ENCODE measurements around the gene TUBB1. TPM values are rescaled to one million over a fixed set of nuclear protein-coding genes. Genes with fewer than 3 reads are reported as not detected.

The TUBB1 gene
- polyA plus RNA-seq, 3 donors, result 0.10 to 0.34 (median 0.10) TPM

DNA sequence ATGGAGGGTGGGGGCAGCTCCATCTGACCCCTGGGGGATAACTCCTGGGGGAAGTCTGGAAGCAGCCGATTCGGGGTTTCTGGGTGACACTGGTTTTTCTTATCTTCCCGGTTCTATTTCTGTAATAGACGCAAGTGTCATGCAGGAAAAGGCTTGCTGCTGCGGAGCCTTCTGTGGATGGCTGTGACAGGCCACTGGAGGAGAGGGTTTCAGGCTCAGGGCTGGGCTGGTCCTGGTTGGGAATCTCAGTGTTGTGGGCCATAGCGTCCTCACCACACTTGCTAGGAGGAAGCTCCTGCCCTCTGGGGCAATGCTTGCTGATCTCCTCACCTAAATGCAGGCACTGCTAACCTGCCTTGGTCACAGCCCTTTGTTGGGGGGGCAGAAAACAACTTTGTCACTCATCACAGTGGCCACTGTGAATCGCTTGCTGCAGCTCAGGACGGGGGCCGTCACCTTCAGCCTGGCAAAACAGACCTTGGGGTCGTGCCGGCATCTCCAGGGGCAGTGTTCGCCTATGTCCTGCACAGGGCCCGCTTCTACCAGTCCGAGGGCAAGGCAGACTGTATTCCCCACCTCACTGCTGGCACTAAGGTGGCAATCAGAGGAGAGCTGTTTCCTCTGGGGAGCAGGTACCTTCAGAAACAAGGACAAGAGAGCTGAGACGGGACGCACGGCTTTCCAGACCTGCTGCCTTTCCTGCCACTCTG, 4.4 kb upstream of the TUBB1 start:
- 84 to 87% (median 85%) methylated on average over 17 of the region's 17 CpGs for WGBS, 3 donors
- H3K27ac ChIP-seq (ENCODE audit: low read depth, low read length), result no peak overlapping the region

DNA sequence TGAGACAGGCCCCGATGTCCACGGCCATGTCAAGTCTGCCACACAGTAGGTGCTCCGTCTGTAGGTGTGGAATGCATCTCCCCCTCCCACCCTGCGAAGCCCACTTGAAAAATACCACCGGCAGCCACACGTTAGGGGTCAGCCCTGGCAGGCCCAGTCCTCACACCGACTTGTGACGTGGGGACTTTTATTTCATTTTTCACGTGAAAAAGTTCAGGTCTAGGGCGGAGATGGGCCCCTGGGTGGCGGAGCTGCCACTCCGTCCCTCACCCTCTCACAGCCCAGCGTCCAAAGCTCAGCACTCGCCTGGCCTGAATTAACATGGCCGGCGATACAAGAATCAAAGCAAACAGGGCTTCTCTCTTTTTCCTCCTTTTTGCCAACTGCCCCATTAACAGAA, 3.8 kb upstream of the TUBB1 start:
- no peak overlapping the region for H3K27ac ChIP-seq (ENCODE audit: low read depth, low read length)
- WGBS, 3 donors, result 86 to 93% (median 91%) methylated on average over 16 of the region's 16 CpGs

DNA sequence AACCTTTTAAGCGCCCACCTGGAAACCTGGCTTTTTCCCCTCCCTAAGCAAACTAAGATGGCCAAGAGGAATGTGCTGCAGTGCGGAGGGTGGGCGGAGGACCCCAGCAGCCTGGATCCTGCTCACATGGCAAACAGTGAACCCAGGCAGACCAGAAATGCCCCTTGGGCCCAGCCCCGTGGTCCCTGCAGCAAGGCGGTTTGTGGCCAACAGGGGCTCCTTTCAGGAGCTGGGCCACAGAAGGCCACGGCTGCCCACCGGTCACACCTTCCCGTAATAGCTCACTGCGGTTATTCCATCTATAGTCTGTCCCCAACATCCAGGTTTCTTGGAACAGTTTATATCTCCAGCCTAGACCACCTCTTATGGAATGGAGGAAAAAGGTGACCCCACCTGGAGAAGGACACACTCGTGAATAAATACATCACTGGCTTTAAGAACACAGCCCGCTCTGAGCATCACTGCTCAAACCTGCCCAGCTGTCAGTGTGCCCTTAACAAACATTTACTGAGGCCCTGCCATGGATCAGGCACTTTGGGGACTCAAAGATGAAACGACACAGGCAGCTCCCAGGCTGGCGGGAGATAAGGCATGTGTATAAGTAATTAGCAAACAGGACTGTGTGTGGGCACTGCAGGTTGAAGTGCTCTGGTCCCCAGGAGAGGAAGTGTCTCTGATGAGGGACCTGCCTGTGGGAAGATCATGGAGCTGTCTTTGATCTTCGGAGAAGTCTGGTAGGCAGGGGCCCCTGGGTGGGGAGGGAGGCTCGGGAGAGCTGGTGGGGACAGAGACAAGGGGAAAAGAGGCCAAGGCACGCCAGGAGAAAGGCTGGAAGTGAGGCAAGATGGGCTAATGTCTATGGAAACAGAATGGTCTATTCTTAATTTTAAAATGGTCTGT, 3.2 kb upstream of the TUBB1 start:
- no peak overlapping the region for H3K27ac ChIP-seq (ENCODE audit: low read depth, low read length)
- WGBS, 3 donors, result 70 to 81% (median 77%) methylated on average over 15 to 16 of the region's 16 CpGs

DNA sequence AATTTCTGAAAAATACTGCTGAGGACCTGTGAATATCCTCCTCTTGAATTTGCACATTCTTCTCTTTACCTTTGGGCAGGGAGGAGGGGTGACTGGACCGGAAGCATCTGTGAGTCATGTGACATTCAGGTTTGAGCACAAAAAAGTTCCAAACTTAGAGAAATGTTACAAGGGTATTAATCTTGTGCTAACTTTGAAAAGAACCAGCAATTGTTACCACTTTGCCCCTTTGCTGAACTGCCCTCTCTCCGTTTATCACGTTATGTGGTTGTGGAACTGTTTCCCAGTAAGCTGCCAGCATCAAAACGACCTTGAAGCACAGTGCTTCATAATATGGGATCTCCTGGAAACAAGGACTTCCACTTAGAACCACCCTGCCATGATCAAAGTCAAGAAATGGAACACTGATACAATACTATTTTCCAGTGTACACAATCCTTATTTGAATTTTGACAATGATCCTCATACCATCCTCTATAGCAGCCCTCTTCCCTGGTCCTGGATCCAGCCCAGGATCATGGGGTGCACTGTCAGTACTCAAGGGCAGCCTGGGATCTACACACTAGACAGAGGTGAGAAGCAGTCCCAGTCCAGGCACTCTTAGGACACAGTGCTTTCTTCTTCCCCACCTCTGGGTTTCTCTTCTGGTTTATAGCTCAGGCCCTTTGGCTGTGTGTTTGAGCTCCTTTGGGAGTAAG, 2.3 kb upstream of the TUBB1 start:
- H3K27ac ChIP-seq (ENCODE audit: low read depth, low read length), result no peak overlapping the region
- WGBS, 3 donors, result 28 to 42% (median 40%) methylated on average over 4 of the region's 4 CpGs

DNA sequence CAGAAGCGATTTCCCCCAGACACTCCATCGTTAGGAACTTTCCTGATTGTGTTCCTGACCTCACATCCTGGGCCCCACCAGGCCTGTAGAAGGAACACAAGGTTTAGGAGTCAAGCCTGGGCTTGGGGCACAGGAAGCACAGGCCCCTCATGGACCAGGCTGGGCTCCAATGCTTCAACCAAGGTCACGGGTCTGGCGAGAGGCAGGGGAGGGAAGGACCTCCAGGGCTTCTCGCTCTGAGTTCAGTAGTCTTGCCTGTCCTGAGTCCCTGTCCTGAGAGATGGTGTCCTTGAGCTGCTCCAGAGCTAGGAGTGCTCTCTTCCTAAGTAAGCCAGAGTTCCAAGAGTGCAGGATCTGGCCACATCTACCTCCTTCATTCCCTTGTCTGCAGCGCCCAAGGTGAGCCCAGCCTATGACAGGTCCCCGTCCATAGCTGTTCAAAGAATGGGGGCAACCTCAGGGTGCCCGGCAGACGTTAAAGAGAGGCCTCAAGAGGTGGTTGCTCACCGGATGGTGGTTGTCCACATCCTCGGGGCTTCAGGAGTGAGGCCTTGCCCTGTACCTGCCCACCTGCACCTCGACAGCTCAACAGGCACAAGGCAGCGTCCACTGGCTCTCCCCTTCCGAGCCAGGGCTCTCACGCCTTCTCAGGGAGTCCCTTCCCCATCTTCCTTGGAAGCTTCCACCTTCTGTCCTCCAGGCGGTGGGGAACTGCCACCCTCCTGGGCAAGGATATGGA, 1.6 kb upstream of the TUBB1 start:
- no peak overlapping the region for H3K27ac ChIP-seq (ENCODE audit: low read depth, low read length)
- 87 to 92% (median 91%) methylated on average over 16 of the region's 16 CpGs for WGBS, 3 donors

DNA sequence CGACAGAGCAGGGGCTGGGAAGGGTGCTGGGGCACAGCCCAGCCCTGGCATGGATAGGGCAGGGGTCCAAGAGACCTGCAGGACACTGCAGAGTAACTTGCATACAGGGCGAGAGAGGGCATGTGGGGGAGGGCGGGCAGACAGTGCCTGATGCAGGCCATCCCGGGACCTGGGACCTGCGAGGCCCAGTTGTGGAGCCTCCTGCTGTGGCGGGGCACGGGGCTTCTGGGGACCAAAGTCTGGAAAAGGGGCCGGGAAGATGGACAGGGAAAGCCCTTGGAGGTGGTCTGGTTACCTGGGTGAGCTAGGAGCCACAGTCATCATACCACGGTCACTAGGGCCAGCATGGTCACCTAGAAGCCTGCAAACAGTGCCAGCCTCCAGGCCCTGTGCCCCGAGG, 412 bp upstream of the TUBB1 start:
- no peak overlapping the region for H3K27ac ChIP-seq (ENCODE audit: low read depth, low read length)
- 93% methylated on average over 10 of the region's 10 CpGs for WGBS, 3 donors

DNA sequence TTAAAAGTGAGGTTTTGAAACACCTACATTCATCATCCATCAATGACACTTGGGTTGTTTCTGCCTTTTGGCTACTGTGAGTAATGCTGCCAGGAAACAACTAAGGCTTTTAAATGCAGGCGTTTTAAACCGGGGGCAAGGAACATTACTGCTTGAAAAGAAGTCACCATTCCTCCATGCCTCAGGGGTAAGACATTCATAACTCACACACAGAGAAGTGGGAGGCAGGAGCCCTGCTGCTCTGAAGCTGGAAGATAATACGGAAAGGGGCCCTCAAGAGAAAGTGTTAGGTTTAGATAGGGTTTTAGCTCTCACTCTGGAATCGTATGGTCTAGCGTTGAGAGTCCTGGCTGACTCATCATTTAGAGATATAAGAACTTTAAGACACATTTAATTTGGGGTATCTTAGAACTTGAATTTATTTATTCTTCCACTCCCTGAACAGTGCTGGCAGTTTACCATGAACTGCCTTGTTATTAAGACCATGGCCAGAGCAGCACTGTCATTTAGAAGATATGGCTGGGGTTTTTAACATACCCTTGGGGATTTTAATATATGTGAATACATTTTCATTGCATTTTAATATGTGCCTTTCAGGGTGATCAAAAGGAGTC, 1.8 kb downstream of the TUBB1 start:
- WGBS, 3 donors, result 60 to 72% (median 64%) methylated on average over 5 of the region's 5 CpGs
- H3K27ac ChIP-seq (ENCODE audit: low read depth, low read length), result no peak overlapping the region

DNA sequence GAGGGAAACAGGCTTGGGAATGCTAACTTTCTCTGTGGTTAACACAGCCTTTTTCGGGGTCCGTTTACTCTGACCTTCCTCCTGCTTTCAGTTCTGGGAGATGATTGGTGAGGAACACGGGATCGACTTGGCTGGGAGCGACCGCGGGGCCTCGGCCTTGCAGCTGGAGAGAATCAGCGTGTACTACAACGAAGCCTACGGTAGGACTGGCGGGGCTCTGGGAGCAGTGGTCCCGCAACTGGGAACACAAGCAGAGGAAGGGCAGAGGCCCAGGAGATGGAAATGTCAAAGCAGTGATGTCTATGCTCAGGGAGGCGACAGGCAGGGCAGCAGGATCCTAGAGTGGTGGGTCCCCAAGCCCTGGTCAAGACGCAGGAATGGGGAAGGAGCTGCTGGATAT, 3.5 kb downstream of the TUBB1 start:
- WGBS, 3 donors, result 91 to 95% (median 92%) methylated on average over 15 of the region's 15 CpGs

DNA sequence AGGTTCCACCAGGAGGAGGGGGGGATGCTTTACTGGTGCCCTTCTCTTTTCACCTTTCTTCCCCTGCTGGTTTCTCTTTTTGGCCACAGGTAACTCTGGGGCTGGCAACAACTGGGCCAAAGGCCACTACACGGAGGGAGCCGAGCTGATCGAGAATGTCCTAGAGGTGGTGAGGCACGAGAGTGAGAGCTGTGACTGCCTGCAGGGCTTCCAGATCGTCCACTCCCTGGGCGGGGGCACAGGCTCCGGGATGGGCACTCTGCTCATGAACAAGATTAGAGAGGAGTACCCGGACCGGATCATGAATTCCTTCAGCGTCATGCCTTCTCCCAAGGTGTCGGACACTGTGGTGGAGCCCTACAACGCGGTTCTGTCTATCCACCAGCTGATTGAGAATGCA, 4.4 kb downstream of the TUBB1 start:
- WGBS, 3 donors, result 94 to 97% (median 96%) methylated on average over 13 of the region's 13 CpGs
- H3K27ac ChIP-seq (ENCODE audit: low read depth, low read length), result no peak overlapping the region

More for the DNA sequence above, 3.5 kb downstream of the TUBB1 start:
- no peak overlapping the region for H3K27ac ChIP-seq (ENCODE audit: low read depth, low read length)

DNA sequence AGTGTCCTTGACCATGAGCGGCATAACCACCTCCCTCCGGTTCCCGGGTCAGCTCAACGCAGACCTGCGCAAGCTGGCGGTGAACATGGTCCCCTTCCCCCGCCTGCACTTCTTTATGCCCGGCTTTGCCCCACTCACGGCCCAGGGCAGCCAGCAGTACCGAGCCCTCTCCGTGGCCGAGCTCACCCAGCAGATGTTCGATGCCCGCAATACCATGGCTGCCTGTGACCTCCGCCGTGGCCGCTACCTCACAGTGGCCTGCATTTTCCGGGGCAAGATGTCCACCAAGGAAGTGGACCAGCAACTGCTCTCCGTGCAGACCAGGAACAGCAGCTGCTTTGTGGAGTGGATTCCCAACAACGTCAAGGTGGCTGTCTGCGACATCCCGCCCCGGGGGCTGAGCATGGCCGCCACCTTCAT, 4.9 kb downstream of the TUBB1 start:
- H3K27ac ChIP-seq (ENCODE audit: low read depth, low read length), result no peak overlapping the region
- WGBS, 3 donors, result 95 to 97% (median 96%) methylated on average over 24 of the region's 24 CpGs

DNA sequence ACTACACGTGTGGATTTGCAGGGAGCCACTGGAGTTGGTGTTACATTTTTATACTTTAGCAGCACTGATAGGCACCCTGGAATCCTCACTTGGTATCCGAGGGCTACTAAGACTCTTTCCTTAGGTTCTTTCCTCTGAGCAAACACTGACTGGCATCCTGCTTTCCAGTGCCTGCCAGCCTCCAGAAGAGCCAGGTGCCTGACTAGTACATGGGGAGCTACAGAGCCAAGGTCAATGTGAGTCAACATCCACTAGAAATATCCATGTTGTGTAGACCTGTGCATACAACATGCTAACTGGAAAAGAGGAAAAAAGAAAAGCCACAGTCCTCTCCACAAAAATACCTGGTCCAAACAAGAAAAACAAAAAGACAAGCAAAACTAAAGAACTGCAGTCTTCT, 5.9 kb downstream of the TUBB1 start:
- H3K27ac ChIP-seq (ENCODE audit: low read depth, low read length), result no peak overlapping the region
- 47 to 78% (median 76%) methylated on average over 2 of the region's 2 CpGs for WGBS, 3 donors

DNA sequence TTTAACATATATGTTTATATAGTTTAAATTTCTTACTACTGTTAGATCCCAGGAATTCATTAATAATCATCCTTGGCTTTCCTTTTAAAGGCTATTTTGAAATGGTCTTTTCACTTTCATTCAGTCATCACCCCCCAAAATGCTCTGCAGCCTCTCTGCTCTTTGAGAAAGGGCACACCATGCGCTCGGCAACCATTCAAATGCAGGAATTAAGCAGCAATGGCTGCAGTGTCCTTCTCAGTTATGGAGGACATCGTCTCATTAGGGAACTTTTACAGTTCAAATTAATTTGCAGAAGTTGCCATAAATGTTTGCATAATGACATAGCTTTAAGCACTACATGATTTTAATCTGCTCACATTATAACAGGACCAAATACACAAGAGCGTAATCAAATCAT, 6.3 kb downstream of the TUBB1 start:
- WGBS, 3 donors, result 89 to 95% (median 94%) methylated on average over 4 of the region's 4 CpGs
- H3K27ac ChIP-seq (ENCODE audit: low read depth, low read length), result no peak overlapping the region

DNA sequence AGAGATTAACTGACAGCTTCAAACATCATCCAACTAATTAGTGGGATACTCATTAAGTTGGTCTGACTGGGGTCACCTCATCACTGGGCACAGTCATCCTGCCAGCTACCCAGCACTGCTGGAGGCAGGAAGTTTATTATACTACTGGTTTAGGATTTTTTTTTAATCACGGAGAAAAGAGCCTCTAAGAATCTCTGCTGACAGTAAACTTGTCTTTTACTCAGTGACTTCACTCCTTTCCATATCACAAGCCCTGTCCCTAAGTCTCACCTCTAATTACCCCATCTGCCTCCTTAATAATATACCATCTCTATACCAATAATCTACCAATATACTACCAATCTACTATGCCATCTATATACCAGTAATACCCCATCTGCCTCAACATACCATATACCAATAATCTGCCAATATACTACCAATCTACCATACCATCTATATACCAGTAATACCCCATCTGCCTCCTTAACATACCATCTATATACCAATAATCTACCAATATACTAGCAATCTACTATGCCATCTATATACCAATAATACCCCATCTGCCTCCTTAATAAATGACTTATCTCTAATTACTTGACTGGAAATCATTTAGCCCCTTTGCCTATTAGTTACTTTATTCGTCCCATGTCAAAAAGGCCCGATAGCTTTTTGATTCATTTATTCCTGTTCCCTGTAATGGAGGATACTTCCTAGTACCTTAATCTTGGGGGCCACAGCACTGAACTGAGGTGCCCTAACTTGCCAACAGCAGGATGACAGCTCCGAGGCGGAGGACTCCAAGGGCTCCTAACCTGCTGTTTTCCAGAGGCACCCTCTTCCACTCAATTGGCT, 7.9 kb downstream of the TUBB1 start:
- no peak overlapping the region for H3K27ac ChIP-seq (ENCODE audit: low read depth, low read length)
- WGBS, 3 donors, result 83 to 87% (median 84%) methylated on average over 5 of the region's 5 CpGs

DNA sequence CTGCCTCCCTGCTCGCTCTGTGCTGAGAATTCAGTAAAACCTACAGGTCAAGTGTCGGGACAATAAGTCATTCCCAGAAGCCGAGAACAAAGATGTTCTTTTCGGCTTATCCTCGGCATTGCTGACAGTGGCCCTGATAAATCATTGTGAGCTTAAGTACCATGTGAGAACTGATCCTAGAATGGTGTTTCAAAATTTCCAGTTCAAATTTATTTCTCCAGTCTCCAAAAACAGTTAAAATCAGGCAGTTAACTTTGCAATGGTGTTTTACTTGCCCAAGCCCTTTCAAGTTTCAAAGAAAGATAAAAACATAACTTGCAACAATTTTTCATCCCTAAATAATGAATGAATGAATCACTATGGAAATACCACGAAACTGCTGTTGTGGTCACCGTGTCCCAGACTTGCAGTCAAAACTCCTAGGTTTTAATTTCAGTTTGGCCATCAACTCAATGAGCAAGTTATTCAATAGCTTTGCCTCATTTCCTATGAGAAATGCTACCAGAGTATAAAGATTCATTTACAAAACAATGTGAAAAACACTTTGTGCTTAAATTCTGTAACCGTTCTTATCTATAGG, 8.6 kb downstream of the TUBB1 start:
- H3K27ac ChIP-seq (ENCODE audit: low read depth, low read length), result no peak overlapping the region
- 79 to 84% (median 82%) methylated on average over 8 of the region's 8 CpGs for WGBS, 3 donors

DNA sequence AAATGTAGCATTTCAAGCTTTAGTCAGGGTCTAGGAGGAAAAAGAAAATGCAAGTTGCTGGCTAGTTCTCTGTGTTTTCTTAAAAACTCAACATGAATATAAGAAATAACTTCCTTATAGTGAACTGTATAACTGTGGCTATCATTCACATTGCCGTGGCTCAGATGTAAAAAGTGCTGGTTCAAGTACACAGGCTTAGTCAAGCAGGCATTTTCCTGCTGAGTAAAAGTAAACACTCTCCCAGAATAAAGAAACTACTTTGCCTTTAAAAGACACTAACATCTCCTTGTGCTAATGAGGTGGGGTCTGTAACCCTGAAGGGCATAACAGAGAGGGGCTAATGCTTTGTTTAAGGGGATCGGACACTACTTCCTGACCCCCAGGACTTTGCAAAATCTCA, 9.6 kb downstream of the TUBB1 start:
- H3K27ac ChIP-seq (ENCODE audit: low read depth, low read length), result no peak overlapping the region
- 39 to 65% (median 47%) methylated on average over 2 of the region's 2 CpGs for WGBS, 3 donors

DNA sequence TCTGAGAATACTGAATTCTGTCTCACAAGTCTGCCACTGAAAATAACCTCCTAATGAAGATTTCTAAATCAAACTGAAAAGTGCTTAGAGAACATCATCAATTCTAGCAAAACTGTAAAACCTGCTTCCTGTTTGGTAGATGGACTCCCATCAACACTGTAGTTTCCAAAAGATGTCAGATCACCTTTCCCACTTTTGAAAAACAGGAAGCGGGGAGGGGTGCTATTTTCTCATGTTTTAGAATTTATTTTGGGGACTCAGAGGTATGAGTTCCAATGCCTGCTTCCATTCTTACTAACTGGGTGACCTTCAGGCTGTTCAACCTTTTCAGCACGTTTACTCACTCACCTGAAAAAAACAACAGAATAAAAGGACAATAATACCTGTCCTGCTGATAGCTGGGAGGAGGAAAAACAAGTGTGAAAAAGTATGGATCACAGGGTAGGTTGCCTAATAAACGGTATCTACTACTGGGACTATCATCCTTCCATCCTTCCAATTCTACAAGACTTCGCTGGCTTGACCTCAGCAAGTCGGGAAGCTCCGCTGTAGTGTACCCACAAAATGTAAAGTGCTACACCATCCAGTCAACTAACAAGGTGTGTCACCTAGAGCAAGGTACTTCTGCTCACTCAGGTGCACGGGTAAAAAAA, 11.8 kb downstream of the TUBB1 start:
- 65 to 71% (median 67%) methylated on average over 7 of the region's 7 CpGs for WGBS, 3 donors
- no peak overlapping the region for H3K27ac ChIP-seq (ENCODE audit: low read depth, low read length)
